Body of pancreas (tissue), 4 donors: ENCODE data around the gene XKR8. TPM values are rescaled to one million over a fixed set of nuclear protein-coding genes. Genes with fewer than 3 reads are reported as not detected.

Source experiments
- ATAC-seq: fragments of 150-250 bp; one replicate; pipeline ENCODE4 v1.9.1; 2016
- DNase-seq, 4 donors: peaks; one replicate each; pipeline ENCODE4 v3.0.0-alpha.2; 2019
- H3K27ac ChIP-seq, 4 donors: fragments of 200-600 bp; sonication (generic); 1 replicate in 3 of 4; 2 replicates in 1 of 4; pipeline versions ENCODE4 v1.5.1 to v1.6.1; 2016 to 2019; ENCODE audit warnings: mild to moderate bottlenecking in 1 of 4, mixed read lengths in 1 of 4, moderate library complexity in 1 of 4
- H3K27me3 ChIP-seq, 2 donors: fragments of 200-600 bp; sonication (generic); one replicate each; pipeline ENCODE4 v1.6.0; 2016; ENCODE audit warnings: mild to moderate bottlenecking in 1 of 2
- H3K36me3 ChIP-seq, 2 donors: fragments of 200-600 bp; sonication (generic); replicated peaks in 1 of 2; 2 replicates each; pipeline ENCODE4 v1.5.1; 2016; ENCODE audit warnings: low read depth in 2 of 2; ENCODE audit not compliant: insufficient read depth in 1 of 2
- H3K4me1 ChIP-seq: fragments of 200-600 bp; sonication (generic); one replicate; pipeline ENCODE4 v1.6.0; 2016
- H3K4me3 ChIP-seq, 2 donors: fragments of 200-600 bp; sonication (generic); 1 replicate in 1 of 2; 2 replicates in 1 of 2; pipeline ENCODE4 v1.5.1; 2016 to 2019
- H3K9me3 ChIP-seq, 3 donors: fragments of 200-600 bp; sonication (generic); 1 replicate in 2 of 3; 2 replicates in 1 of 3; pipeline ENCODE4 v1.5.1; 2016
- CTCF ChIP-seq, 7 experiments: fragments of 450-650 bp in 4 of 7; fragments of 200-600 bp in 3 of 7; sonication (generic) in 3 of 7; IDR thresholded peaks; one replicate each; pipeline ENCODE4 v1.5.1; 2016 to 2019; ENCODE audit warnings: antibody characterized with exemption in 7 of 7
- POLR2A ChIP-seq, 3 donors: fragments of 450-650 bp; IDR thresholded peaks; one replicate each; pipeline ENCODE4 v1.6.1; 2016; ENCODE audit warnings: antibody characterized with exemption in 3 of 3, mild to moderate bottlenecking in 2 of 3
- WGBS, 2 donors: methylation state at CpG; one replicate each; pipeline ENCODE4 v1.1.5; 2017; 5-methylcytosine and 5-hydroxymethylcytosine counted together
- intact Hi-C: fragments of 100-400 bp; cut with DNase I; formaldehyde crosslinking; loops from one replicate; pipeline ENCODE4 v1.15.1; 2023
- total RNA-seq, 2 donors: library from RNA; depleted of rRNA; stranded (reverse); fragments of >200 nt; gene quantifications; one replicate each; pipeline ENCODE4 v1.1.0, GENCODE V29; 2016

The XKR8 gene
- total RNA-seq, result 10 to 100 TPM in 1 of 2 donors, 1 to 10 TPM in 1; 7.9 to 14.5 TPM

DNA sequence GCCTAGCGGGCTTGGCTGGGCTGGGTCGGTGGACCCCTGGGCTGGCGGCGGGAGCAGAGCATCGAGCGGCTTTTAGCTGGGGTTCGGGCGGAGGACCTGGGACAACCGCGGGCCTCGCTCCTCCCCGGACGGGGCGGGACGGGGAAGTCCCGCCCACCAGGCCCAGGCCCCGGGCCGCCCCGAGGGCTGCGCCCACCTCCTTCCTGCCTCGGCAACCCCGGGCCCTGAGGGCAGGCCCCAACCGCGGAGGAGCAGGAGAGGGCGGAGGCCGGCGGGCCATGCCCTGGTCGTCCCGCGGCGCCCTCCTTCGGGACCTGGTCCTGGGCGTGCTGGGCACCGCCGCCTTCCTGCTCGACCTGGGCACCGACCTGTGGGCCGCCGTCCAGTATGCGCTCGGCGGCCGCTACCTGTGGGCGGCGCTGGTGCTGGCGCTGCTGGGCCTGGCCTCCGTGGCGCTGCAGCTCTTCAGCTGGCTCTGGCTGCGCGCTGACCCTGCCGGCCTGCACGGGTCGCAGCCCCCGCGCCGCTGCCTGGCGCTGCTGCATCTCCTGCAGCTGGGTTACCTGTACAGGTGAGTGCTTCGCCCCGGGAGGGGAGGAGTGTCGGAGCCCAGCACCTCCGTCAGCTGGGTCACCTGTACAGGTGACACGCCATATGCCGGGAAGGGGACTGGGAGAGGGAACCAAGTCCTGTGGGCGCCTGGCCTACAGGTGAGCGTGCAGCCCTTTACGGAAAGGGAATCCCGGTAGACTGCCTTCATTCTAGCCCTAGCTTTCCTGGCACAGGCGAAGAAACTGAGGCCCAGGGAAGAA lies at the start of gene XKR8:
XKR8 (plus strand) TSS at position 182 of the 812 bp plus-strand sequence; CDS start at position 279, 97 bp downstream.
- intact Hi-C loops, result no loop called here
- peaks cover 26% of the 10 kb centered on the region for H3K4me1 ChIP-seq
- 0 to 12% methylated on average over 6 to 45 of the region's 68 CpGs for WGBS, 2 donors
- peaks cover 0 to 3% of the 10 kb centered on the region in 2 donors for H3K36me3 ChIP-seq
- TF ChIP-seq CTCF (IDR thresholded peaks at IDR 0.05), result peak; percentile 48 to 80 (median 59)
- TF ChIP-seq POLR2A (IDR thresholded peaks at IDR 0.05), result peak; percentile 75 to 82 (median 77)
- no peaks in the 10 kb centered on the region for H3K27me3 ChIP-seq
- ATAC-seq (peak; percentile 90), DNase-seq (peak; percentile 83 to 87 (median 83))
- peak within 1 kb of the TSS; percentile 87 to 96 (median 90) for H3K27ac ChIP-seq
- H3K9me3 ChIP-seq, result no peaks in the 10 kb centered on the region
- peak within 1 kb of the TSS; percentile 21 to 72 for H3K4me3 ChIP-seq

DNA sequence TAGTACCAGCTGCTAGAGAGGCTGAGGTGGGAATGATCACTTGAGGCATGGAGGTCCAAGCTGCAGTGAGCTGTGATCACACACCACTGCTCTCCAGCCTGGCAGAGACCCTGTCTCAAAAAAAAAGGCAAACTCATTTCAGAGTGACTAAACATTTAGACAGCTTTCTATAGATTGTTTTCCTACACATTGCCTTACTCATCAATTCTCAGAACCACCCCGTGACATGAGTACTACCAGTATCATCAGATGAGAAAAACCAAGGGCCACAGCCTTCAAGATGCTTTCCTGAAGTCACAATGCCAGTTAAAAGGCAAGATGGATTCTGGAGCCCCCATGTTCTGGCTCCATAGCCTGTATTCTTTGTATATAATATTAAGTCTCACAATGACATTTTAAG lies 47.3 kb upstream of the XKR8 start:
- intact Hi-C loops, result no loop called here
- no peak for ATAC-seq
- WGBS, 2 donors, result 95 to 100% methylated on average over 1 of the region's 1 CpG

DNA sequence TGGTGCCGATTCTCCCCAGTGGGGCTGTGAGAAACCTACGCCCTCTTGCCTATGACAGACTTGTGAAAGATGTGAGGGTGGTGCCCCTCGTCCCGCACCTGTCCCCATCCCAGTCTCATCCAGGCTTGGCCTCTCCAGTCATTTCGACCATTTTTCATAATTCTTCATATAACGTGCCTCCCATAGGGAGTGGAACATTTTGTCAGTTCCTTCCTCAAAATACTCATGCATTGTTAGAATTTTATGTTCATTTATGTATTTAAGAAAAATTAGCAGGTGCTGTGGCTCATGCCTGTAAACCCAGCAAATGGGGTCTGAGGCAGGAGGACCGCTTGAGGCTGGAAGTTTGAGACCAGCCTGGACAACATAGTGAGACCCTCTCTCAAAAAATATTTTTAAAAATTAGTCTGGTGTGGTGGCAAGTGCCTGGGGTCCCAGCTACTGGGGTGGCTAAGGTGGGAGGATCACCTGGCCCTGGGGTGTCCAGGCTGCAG lies 44.6 kb upstream of the XKR8 start:
- no peaks in the 10 kb centered on the region for H3K36me3 ChIP-seq
- peaks cover 14% of the 10 kb centered on the region for H3K4me1 ChIP-seq
- intact Hi-C loops, result no loop called here
- WGBS, 2 donors, result 53 to 65% methylated on average over 7 of the region's 7 CpGs
- no peak for TF ChIP-seq CTCF (IDR thresholded peaks at IDR 0.05)
- TF ChIP-seq POLR2A (IDR thresholded peaks at IDR 0.05), result no peak
- no peak for DNase-seq
- peaks cover 0 to 5% (median 0%) of the 10 kb centered on the region in 3 donors for H3K9me3 ChIP-seq
- no peak overlapping the region for H3K4me3 ChIP-seq
- H3K27me3 ChIP-seq, result no peaks in the 10 kb centered on the region
- H3K27ac ChIP-seq, result peak overlapping the region; percentile 11 to 80 (median 56)
- ATAC-seq, result no peak

More for the DNA sequence above, 47.3 kb upstream of the XKR8 start:
- Histone ChIP-seq H3K36me3 (peaks cover 0 to 7% of the 10 kb centered on the region in 2 donors), H3K4me1 (peaks cover 14% of the 10 kb centered on the region), H3K9me3 (peaks cover 0 to 5% (median 0%) of the 10 kb centered on the region in 3 donors), H3K27me3 (no peaks in the 10 kb centered on the region), H3K27ac (no peak overlapping the region), H3K4me3 (no peak overlapping the region)
- DNase-seq, result no peak
- TF ChIP-seq POLR2A (IDR thresholded peaks at IDR 0.05) (no peak), CTCF (IDR thresholded peaks at IDR 0.05) (no peak)

GRCh38 chr1:27922272-27922671 lies 37.5 kb upstream of the XKR8 start:
- WGBS, 2 donors, result 56 to 70% methylated on average over 3 of the region's 3 CpGs
- Histone ChIP-seq H3K27me3 (no peaks in the 10 kb centered on the region), H3K9me3 (no peaks in the 10 kb centered on the region), H3K36me3 (no peaks in the 10 kb centered on the region), H3K4me1 (no peaks in the 10 kb centered on the region), H3K4me3 (no peak overlapping the region), H3K27ac (no peak overlapping the region)
- DNase-seq (no peak), ATAC-seq (no peak)
- TF ChIP-seq POLR2A (IDR thresholded peaks at IDR 0.05) (no peak), CTCF (IDR thresholded peaks at IDR 0.05) (no peak)
- intact Hi-C loops, result no loop called here
